Fibroblast of lung (primary cell): ENCODE measurements around the gene DKK2. TPM values are rescaled to one million over a fixed set of nuclear protein-coding genes. Genes with fewer than 3 reads are reported as not detected.

Experiments used
- DNase-seq, 2 donors: peaks; one replicate each; pipeline versions ENCODE4 v3.0.0 to v3.0.0-alpha.2; 2010; ENCODE audit warnings: low read depth in 2 of 2
- H2AFZ ChIP-seq: 2 replicates; pipeline ENCODE4 v1.5.1; 2012; ENCODE audit warnings: low read length, control low read depth, inconsistent platforms
- H3K27ac ChIP-seq: 2 replicates; pipeline ENCODE4 v1.5.1; 2011; ENCODE audit warnings: low read length, control low read depth; ENCODE audit not compliant: insufficient read depth
- H3K27me3 ChIP-seq: 2 replicates; pipeline ENCODE4 v1.5.1; 2011; ENCODE audit warnings: mild to moderate bottlenecking, low read length; ENCODE audit not compliant: control insufficient read depth, insufficient read depth
- H3K36me3 ChIP-seq: 2 replicates; pipeline ENCODE4 v1.5.1; 2011; ENCODE audit warnings: low read length; ENCODE audit not compliant: control insufficient read depth, insufficient read depth
- H3K4me1 ChIP-seq: 2 replicates; pipeline ENCODE4 v1.5.1; 2011; ENCODE audit warnings: low read length; ENCODE audit not compliant: control insufficient read depth, insufficient read depth; ENCODE audit errors: extremely low read depth
- H3K4me2 ChIP-seq: 2 replicates; pipeline ENCODE4 v1.5.1; 2011; ENCODE audit warnings: low read length, control low read depth; ENCODE audit not compliant: insufficient read depth; ENCODE audit errors: extremely low read depth
- H3K4me3 ChIP-seq, 4 experiments: fragments of 200-600 bp in 1 of 4; sonication (generic) in 1 of 4; replicated peaks in 1 of 4; 2 replicates each; pipeline ENCODE4 v1.5.1; 2011 to 2016; ENCODE audit warnings: low read length in 4 of 4, low read depth in 3 of 4, mild to moderate bottlenecking in 3 of 4, control low read depth in 2 of 4, inconsistent platforms in 1 of 4, mixed read lengths in 1 of 4; ENCODE audit not compliant: insufficient read depth in 1 of 4; ENCODE audit errors: control extremely low read depth in 1 of 4
- H3K79me2 ChIP-seq: 2 replicates; pipeline ENCODE4 v1.5.1; 2012; ENCODE audit warnings: mild to moderate bottlenecking, low read length, inconsistent platforms; ENCODE audit not compliant: control insufficient read depth, insufficient read depth
- H3K9ac ChIP-seq: 2 replicates; pipeline ENCODE4 v1.5.1; 2011; ENCODE audit warnings: mild to moderate bottlenecking, low read length, control low read depth; ENCODE audit not compliant: insufficient read depth
- H3K9me3 ChIP-seq: 2 replicates; pipeline ENCODE4 v1.5.1; 2012; ENCODE audit warnings: low read depth, low read length; ENCODE audit not compliant: control insufficient read depth, insufficient read depth
- H4K20me1 ChIP-seq: 2 replicates; pipeline ENCODE4 v1.5.1; 2011; ENCODE audit warnings: low read length; ENCODE audit not compliant: control insufficient read depth, insufficient read depth; ENCODE audit errors: extremely low read depth
- CTCF ChIP-seq, 2 donors: IDR thresholded peaks in 1 of 2; conservative IDR thresholded peaks in 1 of 2; 1 replicate in 1 of 2; 2 replicates in 1 of 2; pipeline ENCODE4 v1.5.1; 2011 to 2012; ENCODE audit warnings: low read length in 2 of 2, control low read depth in 1 of 2, inconsistent platforms in 1 of 2, low read depth in 1 of 2, mild to moderate bottlenecking in 1 of 2
- EZH2 ChIP-seq: IDR thresholded peaks from 2 replicates; pipeline ENCODE4 v1.5.1; 2012; ENCODE audit warnings: low read length, control low read depth, mild to moderate bottlenecking; ENCODE audit errors: missing control alignments
- polyA minus RNA-seq: library from RNA; depleted of rRNA, polyadenylated mRNA; stranded (reverse); fragments of >200 nt; gene quantifications from 2 replicates; pipeline ENCODE4 v1.2.3, GENCODE V29; 2011; ENCODE audit warnings: low replicate concordance
- polyA plus RNA-seq, 2 donors: library from polyadenylated mRNA; depleted of rRNA in 1 of 2; stranded (reverse) in 1 of 2; unstranded in 1 of 2; fragments of >200 nt; gene quantifications; 2 replicates each; pipeline ENCODE4 v1.2.1, GENCODE V29; 2011 to 2012; ENCODE audit warnings: missing spikeins in 1 of 2
- total RNA-seq: library from RNA; depleted of rRNA; stranded (reverse); fragments of >200 nt; gene quantifications from 2 replicates; pipeline ENCODE4 v1.2.1, GENCODE V29; 2014

DKK2 gene
- total RNA-seq: under 0.01 and 1.2 TPM in 2 replicates
- 0.48 and 4.0 TPM in 2 replicates for polyA plus RNA-seq
- polyA plus RNA-seq (2012): 0.56 and 2.3 TPM in 2 replicates
- polyA minus RNA-seq: 8.3 TPM in 1 of 2 replicates, not detected in the other

- peak in 1 of 2 donors; percentile 50 for DNase-seq
- peak within 1 kb of the TSS; percentile 44 for H2AFZ ChIP-seq
- H3K36me3 ChIP-seq: no peaks in the 10 kb centered on the region
- no peaks in the 10 kb centered on the region for H3K9me3 ChIP-seq
- peak within 1 kb of the TSS; percentile 49 to 65 (median 55) for H3K4me3 ChIP-seq
- H4K20me1 ChIP-seq: no peaks in the 10 kb centered on the region
- no peaks in the 10 kb centered on the region for H3K4me1 ChIP-seq
- no peak within 1 kb of the TSS for H3K27ac ChIP-seq
- H3K4me2 ChIP-seq: peak within 1 kb of the TSS; percentile 86
- no peak within 1 kb of the TSS for H3K9ac ChIP-seq
- H3K79me2 ChIP-seq: no peaks in the 10 kb centered on the region
- peaks cover 18% of the 10 kb centered on the region for H3K27me3 ChIP-seq
- TF ChIP-seq CTCF (conservative IDR thresholded peaks at IDR 0.05 in 1 of 2, IDR thresholded peaks at IDR 0.05 in 1 of 2; ENCODE audit: low read depth in 1 of 2, low read length in 2 of 2): no peak
- no peak for TF ChIP-seq EZH2
Measured at GRCh38 chr4:107035819-107036583, at the start of gene DKK2. DKK2 (minus strand) TSS chr4:107036313; CDS start chr4:107035591, 722 bp downstream.

- Histone ChIP-seq H3K27me3 (no peaks in the 10 kb centered on the region), H3K4me2 (no peak overlapping the region), H3K9ac (no peak overlapping the region), H3K4me3 (no peak overlapping the region), H4K20me1 (no peaks in the 10 kb centered on the region), H3K4me1 (no peaks in the 10 kb centered on the region), H3K9me3 (no peaks in the 10 kb centered on the region), H3K36me3 (no peaks in the 10 kb centered on the region), H3K79me2 (no peaks in the 10 kb centered on the region), H2AFZ (no peak overlapping the region), H3K27ac (no peak overlapping the region)
- TF ChIP-seq CTCF (conservative IDR thresholded peaks at IDR 0.05 in 1 of 2, IDR thresholded peaks at IDR 0.05 in 1 of 2; ENCODE audit: low read depth in 1 of 2, low read length in 2 of 2) (no peak), EZH2 (no peak)
- DNase-seq: no peak
Measured at GRCh38 chr4:107077192-107077591, 41.1 kb upstream of the DKK2 start.

GRCh38 chr4:107072836-107073736, 37.0 kb upstream of the DKK2 start:
- Histone ChIP-seq H3K27ac (no peak overlapping the region), H3K4me3 (no peak overlapping the region), H3K4me1 (no peaks in the 10 kb centered on the region), H3K9me3 (no peaks in the 10 kb centered on the region), H2AFZ (no peak overlapping the region), H3K4me2 (no peak overlapping the region), H3K27me3 (no peaks in the 10 kb centered on the region), H3K79me2 (no peaks in the 10 kb centered on the region), H3K9ac (no peak overlapping the region), H3K36me3 (no peaks in the 10 kb centered on the region), H4K20me1 (no peaks in the 10 kb centered on the region)
- TF ChIP-seq CTCF (conservative IDR thresholded peaks at IDR 0.05 in 1 of 2, IDR thresholded peaks at IDR 0.05 in 1 of 2; ENCODE audit: low read depth in 1 of 2, low read length in 2 of 2): no peak
- DNase-seq: no peak
